GM18499 (cell line): Measurements from ENCODE around the gene KIF21B.

Source experiments
- ATAC-seq: cut with Tn5 transposase; IDR thresholded peaks from one replicate; pipeline ENCODE4 v1.9.1; 2021; ENCODE audit warnings: moderate number of reproducible peaks; ENCODE audit not compliant: insufficient read depth, unreplicated experiment

The KIF21B gene

GRCh38 chr1:201004154-201004553 is 19.4 kb downstream of the KIF21B start:
- no peak for ATAC-seq

GRCh38 chr1:201002510-201002909 is 21.0 kb downstream of the KIF21B start:
- no peak for ATAC-seq

DNA sequence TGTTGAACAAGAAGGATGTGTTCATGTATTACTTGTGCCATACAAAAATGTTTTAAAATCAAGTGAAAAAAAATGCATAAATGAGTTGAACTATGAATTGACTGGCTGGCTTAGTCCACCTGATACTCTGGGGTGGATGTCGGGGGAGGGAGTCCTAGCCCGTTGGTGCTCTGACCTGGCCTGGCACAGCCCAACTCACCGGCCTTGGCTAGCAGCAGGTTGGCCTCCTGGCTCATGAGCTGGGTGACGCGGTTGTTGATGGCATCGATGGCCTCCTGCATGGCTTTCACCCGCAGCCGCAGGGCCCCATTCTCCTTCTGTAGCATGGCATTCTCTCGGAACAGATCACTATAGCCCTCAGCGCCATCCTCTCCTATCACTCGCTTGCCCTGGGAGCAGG is 21.6 kb downstream of the KIF21B start:
- no peak for ATAC-seq

DNA sequence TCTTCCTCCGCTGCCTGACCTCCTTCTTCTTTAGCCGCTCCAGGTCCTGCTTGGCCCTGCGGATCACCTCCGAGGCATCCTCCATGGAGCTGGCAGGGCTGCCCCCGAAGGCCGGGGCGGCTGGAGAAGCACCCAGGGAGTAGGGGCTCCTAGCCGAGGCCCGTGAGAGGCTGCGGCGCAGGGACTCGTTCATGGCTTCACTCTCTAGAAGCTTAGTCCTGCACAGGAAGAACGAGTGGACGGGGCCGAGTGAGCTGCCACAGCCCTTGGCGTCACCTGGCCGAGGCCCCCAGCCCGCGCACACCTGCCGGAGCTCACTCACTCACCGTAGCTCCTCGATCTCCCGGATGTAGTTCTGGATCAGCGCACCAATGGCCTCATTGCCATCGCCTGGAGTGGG is 23.1 kb downstream of the KIF21B start:
- ATAC-seq: no peak

- ATAC-seq: no peak
These were observed 23.8 kb downstream of the KIF21B start for GRCh38 chr1:200999667-201000066.

DNA sequence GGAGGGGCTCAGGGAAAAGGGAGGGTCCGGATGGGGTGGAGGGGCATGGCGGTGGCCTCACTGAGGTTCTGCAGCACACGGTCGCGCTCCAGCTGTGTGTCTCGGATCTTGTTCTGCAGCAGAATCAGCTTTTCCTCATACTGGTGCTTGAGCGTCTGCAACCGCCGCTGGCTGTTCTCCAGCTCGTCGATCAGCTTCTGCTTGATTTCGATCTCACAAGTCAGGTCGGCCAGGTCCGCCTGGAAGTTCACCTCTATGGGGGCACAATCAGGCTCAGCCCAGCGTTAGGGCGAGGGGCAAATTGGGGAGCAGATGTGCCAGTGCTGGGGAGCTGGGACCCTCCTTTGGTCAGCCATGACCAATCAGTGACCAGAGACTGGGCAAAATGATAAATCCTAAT is 25.2 kb downstream of the KIF21B start:
- no peak for ATAC-seq

- ATAC-seq: no peak
These were observed 31.0 kb downstream of the KIF21B start for GRCh38 chr1:200992382-200993048.

DNA sequence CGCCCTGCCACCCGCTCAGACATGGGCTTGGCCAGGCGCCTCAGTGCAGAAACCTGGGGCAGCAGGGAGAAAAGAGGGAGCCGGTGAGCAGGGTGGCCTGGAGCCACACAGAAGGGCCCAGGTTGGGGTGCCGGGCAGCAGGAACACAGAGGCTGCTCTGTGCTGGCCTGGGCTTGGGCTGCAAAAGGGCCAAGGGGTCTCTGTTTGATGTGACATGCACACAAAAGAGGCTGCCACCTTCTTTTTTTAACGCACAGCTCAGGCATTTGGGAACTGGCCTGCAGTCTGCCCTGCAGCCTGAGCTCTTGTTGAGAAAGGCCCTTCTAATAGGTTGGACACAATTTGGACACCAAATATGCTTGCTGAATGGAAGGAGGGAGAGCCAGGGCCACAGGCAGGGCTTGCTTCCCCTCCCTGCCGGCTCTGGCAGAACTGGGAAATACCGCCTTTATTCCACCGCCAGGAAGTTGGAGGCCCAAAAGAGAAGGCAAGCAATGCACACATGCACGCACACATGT is 32.4 kb downstream of the KIF21B start:
- ATAC-seq: no peak

DNA sequence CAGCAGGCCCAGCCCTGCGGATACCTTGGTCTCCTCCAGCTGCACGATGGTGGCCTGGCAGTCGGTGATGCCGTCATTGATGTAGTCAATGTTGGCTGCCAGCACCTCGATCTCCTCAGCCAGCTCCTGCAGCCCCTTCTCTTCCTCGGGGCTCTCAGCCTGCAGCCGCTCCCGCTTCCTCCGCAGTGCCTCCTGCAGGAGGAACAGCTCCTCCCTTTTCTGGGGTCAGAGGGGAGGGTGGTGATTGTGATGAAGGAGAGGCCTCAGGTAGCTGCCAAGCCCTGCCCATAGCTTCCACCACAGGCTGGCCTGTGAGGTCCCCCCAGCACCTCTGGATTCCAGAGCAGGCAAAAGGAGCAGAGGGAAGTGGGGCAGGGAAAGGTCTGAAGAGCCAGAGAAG is 33.4 kb downstream of the KIF21B start:
- no peak for ATAC-seq

DNA sequence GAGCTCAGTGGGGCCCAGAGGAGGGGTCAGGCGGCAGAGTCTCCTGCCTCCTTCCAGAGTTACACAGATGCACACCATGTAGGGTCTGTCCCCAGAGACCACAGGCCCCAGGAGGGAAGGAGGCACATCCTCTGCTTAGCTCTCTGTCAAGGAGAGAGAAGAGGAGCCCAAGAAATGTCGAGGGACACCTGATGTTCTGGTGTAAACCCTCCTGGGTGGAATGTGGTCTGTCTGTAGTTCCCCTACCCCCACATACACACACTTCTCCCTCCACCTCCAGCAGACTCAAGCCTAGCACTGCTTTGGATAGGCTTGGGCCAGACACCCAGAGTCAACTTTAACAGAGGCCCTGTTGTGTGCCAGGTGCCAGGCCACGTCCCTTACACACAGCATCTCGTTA is 34.2 kb downstream of the KIF21B start:
- no peak for ATAC-seq

GRCh38 chr1:200988693-200989092 is 34.8 kb downstream of the KIF21B start:
- no peak for ATAC-seq

- ATAC-seq: no peak
These were observed 38.0 kb downstream of the KIF21B start for GRCh38 chr1:200985481-200985880.

DNA sequence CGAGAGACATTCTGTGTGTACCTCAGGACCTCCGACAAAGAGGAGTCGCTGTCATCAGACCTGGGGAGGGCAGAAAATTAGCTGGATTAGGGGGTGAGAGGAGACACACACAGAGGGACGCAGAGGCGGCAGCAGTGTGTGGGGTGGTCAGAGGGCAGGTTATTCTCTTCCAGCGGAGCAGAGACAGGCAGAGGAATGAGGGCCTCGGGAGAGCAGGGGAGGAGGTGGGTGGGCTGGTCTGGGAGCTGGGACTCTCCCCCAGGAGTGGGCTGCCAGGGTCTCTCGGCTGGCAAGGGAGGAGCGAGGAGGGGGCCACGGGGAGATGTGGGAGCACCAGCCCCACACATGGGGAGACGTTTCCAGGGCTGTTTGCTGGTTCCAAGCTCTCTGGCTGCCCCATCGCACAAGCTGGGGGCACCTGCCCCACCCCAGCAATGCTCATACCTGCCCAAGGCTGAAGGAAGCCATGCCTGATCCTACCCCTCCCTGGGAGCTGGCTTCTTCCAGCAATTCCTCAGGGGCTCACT is 40.4 kb downstream of the KIF21B start:
- no peak for ATAC-seq

DNA sequence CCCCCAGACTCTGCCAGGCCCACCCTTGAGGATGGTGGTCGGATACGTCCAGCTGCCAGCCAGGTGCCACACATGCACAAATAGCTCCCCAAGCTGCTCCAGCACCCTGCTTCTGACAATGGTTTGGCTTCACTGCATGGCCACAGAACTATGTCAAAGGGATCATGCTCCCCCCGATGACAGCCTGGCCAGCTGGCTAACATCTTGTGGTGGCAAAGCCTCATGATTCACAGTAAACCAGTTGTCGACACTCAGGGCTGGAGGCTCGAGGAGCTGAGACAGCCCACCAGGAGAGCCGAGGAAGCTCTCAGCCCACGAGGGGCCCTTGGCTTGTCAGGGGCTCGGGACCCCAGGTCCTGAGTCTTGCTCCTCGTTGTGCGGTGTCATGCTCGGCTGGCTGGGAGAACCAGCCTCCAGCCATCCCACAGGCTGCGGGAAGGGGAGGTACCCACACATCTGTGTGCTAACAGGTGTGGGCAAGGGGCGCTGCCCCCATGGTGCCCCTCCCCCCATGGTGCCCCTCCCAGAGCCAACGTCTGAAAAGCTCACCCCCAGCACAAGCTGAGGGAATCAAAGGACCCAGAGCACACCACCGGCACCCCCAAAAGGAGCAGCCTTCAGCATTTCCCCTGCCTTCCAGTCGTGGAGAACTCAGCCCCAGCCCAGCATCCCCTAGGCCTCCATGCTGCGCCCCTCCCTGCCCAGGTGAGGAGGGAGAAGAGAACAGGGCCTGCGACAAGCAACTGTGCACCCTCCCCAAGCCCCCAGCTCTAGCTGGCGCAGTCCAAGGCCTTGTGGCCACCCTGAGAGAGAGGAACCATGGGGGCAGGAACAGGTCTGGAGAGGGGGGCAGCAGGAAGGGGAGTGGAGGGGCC is 41.2 kb downstream of the KIF21B start:
- ATAC-seq: no peak

DNA sequence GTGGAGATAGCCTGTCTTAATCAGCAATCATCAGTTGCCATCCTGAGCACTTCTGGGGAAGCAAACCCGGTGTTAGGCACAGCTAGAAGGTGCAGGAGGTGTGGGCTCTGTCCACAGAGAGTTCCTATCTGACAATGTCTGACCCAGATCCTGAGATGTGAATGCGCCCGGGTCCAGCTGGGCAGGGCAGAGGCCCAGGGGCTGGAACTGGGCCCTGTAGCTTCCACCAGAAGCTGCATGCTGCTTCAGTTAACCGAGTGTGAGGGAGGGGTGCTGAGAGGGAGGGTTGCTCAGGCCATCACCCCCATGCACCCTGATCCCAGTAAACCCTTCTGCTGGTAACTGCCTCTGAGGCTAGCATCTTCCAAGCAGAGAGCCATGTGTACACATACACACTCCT is 42.2 kb downstream of the KIF21B start:
- no peak for ATAC-seq

DNA sequence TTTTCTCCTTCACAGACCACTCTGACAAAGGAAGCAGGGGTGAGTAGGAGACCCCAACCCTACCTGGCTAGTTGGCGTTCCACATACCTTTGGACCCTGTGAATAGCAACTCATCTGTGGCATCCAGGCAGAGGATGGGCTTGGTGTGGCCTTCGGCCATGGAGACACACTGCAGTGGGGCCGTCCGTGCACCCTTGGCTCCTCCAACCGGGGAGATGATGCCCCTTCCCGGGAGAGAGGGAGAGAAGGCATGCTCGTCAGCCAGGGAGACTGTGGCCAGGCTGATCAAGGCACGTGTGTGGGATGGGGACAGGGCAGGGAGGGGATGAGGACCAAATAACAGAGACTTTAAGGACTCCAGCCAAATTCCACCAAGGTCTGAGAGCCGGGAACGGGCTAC is 42.6 kb downstream of the KIF21B start:
- ATAC-seq: no peak

DNA sequence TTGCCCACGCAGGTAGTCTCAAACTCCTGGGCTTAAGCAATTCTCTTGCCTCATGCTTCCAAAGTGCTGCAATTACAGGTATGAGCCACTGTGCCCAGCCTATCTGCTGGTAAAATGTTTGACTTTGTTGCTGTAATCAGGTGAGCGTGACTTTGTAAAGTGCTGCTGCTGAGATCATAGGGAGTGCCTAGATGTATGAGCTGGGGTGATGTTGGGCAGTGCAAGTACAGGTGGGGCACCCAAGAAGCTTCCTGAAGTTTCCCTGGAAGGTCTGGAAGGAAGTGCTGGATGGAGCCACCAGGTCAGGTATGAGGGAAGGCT is 43.1 kb downstream of the KIF21B start:
- ATAC-seq: no peak

GRCh38 chr1:200979574-200980451 is 43.7 kb downstream of the KIF21B start:
- no peak for ATAC-seq

DNA sequence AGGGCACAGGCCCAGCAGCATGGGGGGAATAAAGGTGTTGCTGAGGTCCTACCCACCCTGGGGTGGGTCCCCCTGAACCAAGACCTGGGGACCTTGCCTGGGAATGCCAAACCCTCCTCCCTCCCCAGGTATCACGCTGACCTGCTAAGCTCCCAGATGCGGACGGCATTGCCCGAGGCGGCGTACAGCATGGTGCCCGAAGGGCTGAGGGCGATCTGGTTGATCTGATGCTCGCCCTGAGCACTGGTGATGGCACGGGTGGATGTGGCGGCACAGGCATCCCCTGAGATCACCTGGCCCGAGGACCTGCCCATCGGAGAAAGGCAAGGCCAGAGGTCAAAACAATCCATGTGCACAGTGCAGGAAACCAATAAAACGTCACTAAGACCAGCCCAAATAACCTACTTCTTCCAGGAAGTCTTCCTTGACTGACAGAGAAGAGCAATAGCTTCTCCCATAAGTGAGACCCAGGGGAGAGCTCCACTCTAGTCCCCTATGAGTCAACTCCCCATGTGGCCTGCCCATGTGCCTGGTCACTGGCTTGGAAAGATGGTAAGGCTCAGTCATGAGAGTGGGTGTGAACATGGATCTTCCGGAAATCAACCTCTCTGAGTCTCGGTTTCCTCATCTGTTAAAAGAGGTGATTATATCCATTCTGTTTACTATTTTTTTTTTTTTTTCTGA is 46.3 kb downstream of the KIF21B start:
- no peak for ATAC-seq

GRCh38 chr1:200976634-200977033 is 46.9 kb downstream of the KIF21B start:
- ATAC-seq: no peak
